Measurements from ENCODE around the gene ARHGEF1. TPM values are rescaled to one million over a fixed set of nuclear protein-coding genes. Genes with fewer than 3 reads are reported as not detected.

Gene ARHGEF1
- total RNA-seq, 1 donor from 2014 or later: 24.2 TPM

DNA sequence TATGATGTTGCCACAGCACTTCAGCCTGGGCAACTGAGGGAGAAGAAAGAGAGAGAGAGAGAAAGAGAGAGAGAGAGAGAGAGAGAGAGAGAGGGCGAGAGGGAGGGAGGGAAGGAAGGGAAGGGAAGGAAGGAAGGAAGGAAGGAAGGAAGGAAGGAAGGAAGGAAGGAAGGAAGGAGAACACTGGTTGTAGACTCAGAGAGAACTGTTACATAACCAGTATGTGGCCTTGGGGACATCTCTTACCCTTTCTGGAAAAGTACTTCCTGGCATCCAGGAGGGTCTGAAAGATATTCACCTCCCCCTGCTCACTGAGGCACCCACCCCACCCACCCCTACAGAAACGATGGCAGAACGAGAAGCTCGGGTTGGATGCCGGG, 2.7 kb upstream of the ARHGEF1 start:
- no peak for DNase-seq (ENCODE audit: low read depth)

- DNase-seq (ENCODE audit: low read depth): no peak
Observed at GRCh38 chr19:41883463-41883820, 458 bp downstream of the ARHGEF1 start.

DNA sequence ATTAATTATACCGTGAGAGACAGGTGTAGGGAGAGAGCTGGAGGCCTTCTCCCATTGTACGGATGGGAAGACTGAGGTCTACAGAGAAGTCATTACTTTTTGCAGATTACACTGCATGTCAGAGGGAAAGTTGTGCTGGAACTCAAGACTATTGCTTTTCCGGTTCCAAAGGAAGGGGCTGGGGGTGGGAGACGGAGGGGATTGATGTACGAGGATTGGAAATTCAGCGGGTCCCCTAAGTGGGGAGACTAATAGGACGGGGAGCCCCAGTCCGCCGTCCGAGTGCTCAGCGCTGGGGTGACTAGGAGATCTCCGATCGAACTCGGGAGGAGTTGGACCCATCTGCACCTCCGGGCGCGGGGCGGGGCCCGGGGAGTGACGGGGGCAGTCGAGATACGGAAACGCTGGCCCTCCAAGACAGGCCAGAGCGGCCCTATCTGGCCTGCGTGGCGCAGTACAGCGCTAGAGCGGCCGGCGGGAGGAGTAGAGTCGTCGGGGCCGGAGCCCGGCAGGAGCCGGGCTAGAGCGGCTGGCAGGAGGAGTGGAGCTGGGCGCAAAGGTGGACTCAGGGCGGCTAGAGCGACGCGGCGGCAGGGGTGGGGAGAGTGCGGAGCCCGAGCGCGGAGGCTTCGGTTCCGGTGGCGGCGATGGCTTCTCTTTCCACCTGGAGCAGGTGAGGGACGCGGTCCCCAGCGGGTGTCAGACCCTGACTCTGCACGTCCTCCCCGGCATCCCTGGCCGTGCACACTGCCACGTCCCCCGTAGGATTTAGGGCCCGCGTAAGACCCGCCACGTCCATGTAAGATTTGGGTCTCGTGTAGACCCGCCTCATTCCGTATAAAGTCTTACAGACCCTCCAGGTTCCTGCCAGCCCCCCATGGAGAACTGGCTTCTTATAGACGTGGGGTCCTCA, 1.1 kb downstream of the ARHGEF1 start:
- peak; percentile 95 for DNase-seq (ENCODE audit: low read depth)

DNA sequence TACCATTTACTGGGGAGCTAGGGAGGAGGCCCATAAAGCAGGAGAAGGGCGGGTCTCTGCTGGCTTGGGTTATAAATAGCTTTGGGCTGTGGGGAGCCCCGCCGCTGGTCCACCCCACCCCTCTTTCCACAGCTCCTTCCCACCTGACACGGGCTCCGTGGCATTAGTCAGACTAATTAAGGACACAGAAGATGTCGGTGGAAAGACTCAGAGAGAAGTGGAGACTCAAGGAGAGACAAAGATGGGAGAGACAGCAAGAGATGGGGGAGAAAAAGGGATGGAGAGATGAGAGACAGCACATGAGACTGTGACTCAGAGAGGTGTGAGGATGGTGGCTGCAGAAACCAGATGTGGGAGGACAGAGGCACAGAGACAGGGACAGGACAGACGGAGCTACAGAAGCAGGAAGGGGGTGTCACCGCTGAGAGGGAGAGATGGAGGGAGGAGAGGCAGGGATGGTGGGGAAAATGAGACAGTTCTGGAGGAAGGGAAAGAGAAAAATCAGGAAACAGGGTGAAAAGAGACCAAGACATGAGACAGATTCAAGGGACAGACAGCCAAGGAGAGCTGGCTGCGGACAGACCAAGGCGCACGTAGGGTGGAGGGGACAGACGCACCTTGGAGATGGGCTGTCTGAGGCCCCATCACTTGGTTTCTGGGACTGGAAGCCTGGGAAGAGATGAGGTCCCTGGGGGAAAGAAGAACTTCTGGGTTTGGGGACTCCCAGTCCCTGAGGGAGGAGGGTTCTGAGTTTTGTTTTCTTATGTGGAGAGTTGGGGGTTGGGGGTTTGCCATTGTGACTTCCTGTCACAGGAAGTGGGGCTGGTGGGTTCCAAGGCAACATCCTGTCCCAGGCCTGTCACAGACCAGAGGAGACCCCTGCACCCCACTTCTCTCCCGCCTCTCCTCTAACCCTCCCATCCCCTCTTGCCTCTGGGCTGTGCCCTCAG, 4.1 kb downstream of the ARHGEF1 start:
- no peak for DNase-seq (ENCODE audit: low read depth)

DNA sequence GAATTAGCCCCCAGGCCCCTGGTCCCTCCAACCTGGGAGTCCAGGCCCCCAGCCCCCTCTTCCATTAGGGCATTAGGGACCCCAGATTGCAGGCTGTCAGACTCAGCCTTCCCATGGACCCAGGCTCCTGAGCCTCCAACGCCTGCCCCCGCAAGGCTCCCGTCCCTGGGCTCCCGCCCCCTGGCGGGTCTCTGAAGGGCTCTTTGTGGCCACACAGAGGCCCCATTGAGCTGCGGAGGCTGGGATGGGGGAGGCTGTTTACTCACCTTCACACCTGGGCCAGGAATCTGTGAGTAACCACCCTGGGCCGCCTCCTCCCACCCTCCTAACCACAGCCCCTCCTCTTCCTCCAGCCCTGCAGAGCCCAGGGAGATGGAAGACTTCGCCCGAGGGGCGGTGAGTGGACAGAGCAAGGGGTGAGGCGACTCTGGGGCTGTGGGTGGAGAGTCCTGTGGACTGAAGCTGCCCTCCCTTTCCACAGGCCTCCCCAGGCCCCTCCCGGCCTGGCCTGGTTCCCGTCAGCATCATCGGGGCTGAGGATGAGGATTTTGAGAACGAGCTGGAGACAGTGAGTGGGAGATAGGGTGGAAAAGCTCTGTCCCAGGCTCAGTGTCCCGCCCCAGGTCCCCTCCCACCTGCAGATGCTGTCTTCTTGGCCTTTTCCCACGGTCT, 4.9 kb downstream of the ARHGEF1 start:
- no peak for DNase-seq (ENCODE audit: low read depth)

DNA sequence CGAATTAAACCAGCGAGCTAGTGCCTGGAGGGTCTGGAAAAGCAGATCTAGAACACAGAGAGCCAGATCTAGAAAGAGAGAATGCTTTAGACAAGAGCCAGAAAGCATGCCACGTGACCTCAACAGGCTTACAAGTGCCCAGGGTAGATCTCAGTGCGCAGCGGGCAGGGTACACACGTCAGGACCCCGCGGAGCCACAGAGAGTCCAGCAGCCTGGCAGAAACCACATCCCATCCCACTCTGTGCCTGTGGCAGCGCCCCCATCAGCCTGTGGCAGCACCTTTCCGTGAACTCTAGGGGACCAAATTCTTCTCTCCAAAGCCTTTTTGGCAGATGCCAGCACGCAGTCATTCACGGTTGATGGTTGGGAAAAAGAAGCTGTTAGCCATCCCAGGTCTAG, 5.9 kb downstream of the ARHGEF1 start:
- DNase-seq (ENCODE audit: low read depth): no peak

- DNase-seq (ENCODE audit: low read depth): no peak
Observed at GRCh38 chr19:41889896-41890295, 6.9 kb downstream of the ARHGEF1 start.

DNA sequence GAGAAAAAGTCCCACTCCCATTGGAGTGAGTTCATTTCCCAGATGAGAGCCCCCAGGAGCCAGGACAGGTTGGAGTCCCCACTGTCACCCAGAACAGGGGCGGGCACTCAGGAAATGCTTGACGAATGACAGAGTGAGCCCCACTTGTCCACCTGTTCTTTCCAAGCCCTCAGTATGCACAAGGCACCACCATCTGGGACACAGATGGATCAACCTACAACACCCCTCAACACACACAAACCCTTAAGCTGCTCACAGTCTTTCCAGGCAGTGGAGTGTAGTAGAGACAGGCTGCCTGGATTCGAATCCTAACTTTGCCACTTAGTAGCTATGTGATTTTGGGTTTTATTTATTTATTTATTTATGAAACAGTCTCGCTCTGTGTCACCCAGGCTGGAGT, 8.0 kb downstream of the ARHGEF1 start:
- DNase-seq (ENCODE audit: low read depth): no peak

- DNase-seq (ENCODE audit: low read depth): no peak
Observed at GRCh38 chr19:41892173-41892902, 9.4 kb downstream of the ARHGEF1 start.

DNA sequence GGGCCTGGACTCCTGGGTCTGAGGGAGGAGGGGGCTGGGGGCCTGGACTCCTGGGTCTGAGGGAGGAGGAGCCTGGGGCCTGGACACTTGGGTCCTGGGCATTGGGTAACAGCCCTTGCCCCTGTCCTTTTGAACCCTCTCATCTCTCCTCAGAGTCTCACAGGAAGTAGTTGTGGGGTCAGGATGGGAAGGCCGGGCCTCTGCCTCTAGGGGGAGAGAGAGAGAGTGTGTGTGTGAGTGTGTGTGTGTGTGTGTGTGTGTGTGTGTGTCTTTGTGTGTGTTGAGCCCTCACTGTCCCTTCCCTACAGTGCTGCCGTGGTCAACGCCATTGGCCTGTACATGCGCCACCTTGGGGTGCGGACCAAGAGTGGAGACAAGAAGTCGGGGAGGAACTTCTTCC, 10.9 kb downstream of the ARHGEF1 start:
- no peak for DNase-seq (ENCODE audit: low read depth)

DNA sequence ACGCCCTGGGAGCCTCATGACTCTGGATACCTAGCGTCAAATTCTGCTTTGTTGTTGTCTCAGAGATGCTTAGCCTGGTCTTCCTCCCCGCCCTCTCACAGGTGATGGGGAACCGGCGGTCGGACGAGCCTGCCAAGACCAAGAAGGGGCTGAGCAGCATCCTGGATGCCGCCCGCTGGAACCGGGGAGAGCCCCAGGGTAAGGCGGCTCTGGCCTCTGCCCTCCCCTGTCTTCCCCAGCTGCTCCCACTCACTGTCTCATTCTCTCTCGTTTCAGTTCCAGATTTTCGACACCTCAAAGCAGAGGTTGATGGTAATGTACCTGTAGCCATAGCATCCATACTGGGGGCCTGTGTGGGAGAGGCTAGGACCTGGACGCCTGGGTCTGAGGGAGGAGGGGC, 11.4 kb downstream of the ARHGEF1 start:
- DNase-seq (ENCODE audit: low read depth): no peak

- no peak for DNase-seq (ENCODE audit: low read depth)
Observed at GRCh38 chr19:41895745-41896580, 13.0 kb downstream of the ARHGEF1 start.

- no peak for DNase-seq (ENCODE audit: low read depth)
Observed at GRCh38 chr19:41896581-41896942, 13.6 kb downstream of the ARHGEF1 start.

DNA sequence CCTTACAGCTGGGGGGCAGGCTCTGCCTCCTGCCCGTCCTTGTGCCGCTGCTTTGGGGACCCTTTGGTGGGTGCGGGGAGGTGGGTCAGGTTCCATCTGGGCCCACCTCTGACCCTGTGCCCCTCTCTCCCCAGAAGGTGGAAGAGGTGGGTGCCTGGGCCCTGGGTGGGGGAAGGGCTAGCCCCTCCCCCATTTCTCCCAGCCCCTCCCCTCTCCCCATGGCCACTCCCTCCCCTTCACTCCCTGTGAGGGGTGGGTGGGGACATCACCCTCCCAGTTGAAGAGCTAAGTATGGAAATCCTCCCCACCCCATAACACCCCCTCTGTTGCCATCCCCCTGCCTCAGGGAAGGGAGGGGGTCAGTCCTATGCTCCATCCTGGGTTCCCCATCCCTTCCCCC, 14.2 kb downstream of the ARHGEF1 start:
- DNase-seq (ENCODE audit: low read depth): no peak

- no peak for DNase-seq (ENCODE audit: low read depth)
Observed at GRCh38 chr19:41897820-41898219, 14.8 kb downstream of the ARHGEF1 start.

GRCh38 chr19:41898235-41898634, 15.3 kb downstream of the ARHGEF1 start:
- no peak for DNase-seq (ENCODE audit: low read depth)

GRCh38 chr19:41901707-41902360, 18.9 kb downstream of the ARHGEF1 start:
- no peak for DNase-seq (ENCODE audit: low read depth)

GRCh38 chr19:41902594-41902993, 19.6 kb downstream of the ARHGEF1 start:
- DNase-seq (ENCODE audit: low read depth): no peak

GRCh38 chr19:41903193-41903953, 20.4 kb downstream of the ARHGEF1 start:
- no peak for DNase-seq (ENCODE audit: low read depth)
